Neuronal stem cell (in vitro differentiated cells): ENCODE data around the gene IST1.

ENCODE experiments used
- DNase-seq: peaks from one replicate; pipeline ENCODE4 v3.0.0-alpha.2; 2013; ENCODE audit warnings: low spot score
- H2AFZ ChIP-seq: one replicate; pipeline ENCODE4 v1.6.1; 2013; ENCODE audit warnings: mild to moderate bottlenecking, low read length, inconsistent platforms
- H2AK5ac ChIP-seq: 2 replicates; pipeline ENCODE4 v1.6.1; 2013; ENCODE audit warnings: low read depth, mild to moderate bottlenecking, inconsistent platforms, low read length, moderate library complexity, mixed read lengths
- H2BK120ac ChIP-seq: 2 replicates; pipeline ENCODE4 v1.6.1; 2013; ENCODE audit warnings: low read depth, mild to moderate bottlenecking, inconsistent platforms, low read length, moderate library complexity, mixed read lengths
- H2BK12ac ChIP-seq: one replicate; pipeline ENCODE4 v1.6.1; 2013; ENCODE audit warnings: low read length, inconsistent platforms
- H2BK15ac ChIP-seq: 2 replicates; pipeline ENCODE4 v1.6.1; 2013; ENCODE audit warnings: mild to moderate bottlenecking, low read length, inconsistent platforms, mixed read lengths
- H2BK5ac ChIP-seq: one replicate; pipeline ENCODE4 v1.6.1; 2013; ENCODE audit warnings: inconsistent platforms, mild to moderate bottlenecking, low read length, moderate library complexity
- H3K14ac ChIP-seq: one replicate; pipeline ENCODE4 v1.6.1; 2013; ENCODE audit warnings: low read length, inconsistent platforms
- H3K18ac ChIP-seq: 2 replicates; pipeline ENCODE4 v1.6.1; 2013; ENCODE audit warnings: low read length, inconsistent platforms
- H3K23ac ChIP-seq: 2 replicates; pipeline ENCODE4 v1.6.1; 2013; ENCODE audit warnings: low read depth, mild to moderate bottlenecking, mixed read lengths, low read length, inconsistent platforms; ENCODE audit not compliant: poor library complexity
- H3K27ac ChIP-seq: replicated peaks from 3 replicates; pipeline ENCODE4 v1.5.1; 2013; ENCODE audit warnings: low read length, inconsistent platforms
- H3K27me3 ChIP-seq, 3 experiments: 2 replicates each; pipeline ENCODE4 v1.6.1; 2013; ENCODE audit warnings: low read length in 3 of 3, mild to moderate bottlenecking in 2 of 3, inconsistent platforms in 1 of 3, low read depth in 1 of 3, mixed read lengths in 1 of 3, moderate library complexity in 1 of 3; ENCODE audit not compliant: control insufficient read depth in 3 of 3, insufficient read depth in 3 of 3
- H3K36me3 ChIP-seq, 2 donors: replicated peaks in 1 of 2; 2 replicates each; pipeline ENCODE4 v1.6.1; 2013; ENCODE audit warnings: low read length in 2 of 2; ENCODE audit not compliant: control insufficient read depth in 2 of 2, insufficient read depth in 2 of 2
- H3K4ac ChIP-seq: 2 replicates; pipeline ENCODE4 v1.6.1; 2013; ENCODE audit warnings: inconsistent platforms, mild to moderate bottlenecking, low read length, moderate library complexity
- H3K4me1 ChIP-seq, 2 donors: 1 replicate in 1 of 2; 2 replicates in 1 of 2; pipeline ENCODE4 v1.6.1; 2013; ENCODE audit warnings: low read length in 2 of 2, low read depth in 1 of 2; ENCODE audit not compliant: control insufficient read depth in 2 of 2, insufficient read depth in 1 of 2
- H3K4me2 ChIP-seq: one replicate; pipeline ENCODE4 v1.6.1; 2013; ENCODE audit warnings: mild to moderate bottlenecking, low read length, inconsistent platforms; ENCODE audit not compliant: insufficient read depth, poor library complexity, severe bottlenecking
- H3K4me3 ChIP-seq, 2 donors: 2 replicates each; pipeline ENCODE4 v1.5.1; 2013; ENCODE audit warnings: low read length in 2 of 2, mild to moderate bottlenecking in 2 of 2, inconsistent platforms in 1 of 2, moderate library complexity in 1 of 2
- H3K79me1 ChIP-seq: one replicate; pipeline ENCODE4 v1.6.1; 2013; ENCODE audit warnings: low read depth, mild to moderate bottlenecking, inconsistent platforms, low read length, moderate library complexity
- H3K9ac ChIP-seq: one replicate; pipeline ENCODE4 v1.6.1; 2013; ENCODE audit warnings: mild to moderate bottlenecking, low read depth, low read length, inconsistent platforms; ENCODE audit not compliant: poor library complexity
- H3K9me3 ChIP-seq, 2 donors: replicated peaks in 1 of 2; 2 replicates each; pipeline versions ENCODE3 to v1.6.1; 2013; ENCODE audit warnings: low read length in 2 of 2, mild to moderate bottlenecking in 2 of 2, inconsistent platforms in 1 of 2, low read depth in 1 of 2, mixed read lengths in 1 of 2, moderate library complexity in 1 of 2; ENCODE audit not compliant: control insufficient read depth in 2 of 2, insufficient read depth in 1 of 2
- H4K8ac ChIP-seq: one replicate; pipeline ENCODE4 v1.6.1; 2013; ENCODE audit warnings: low read depth, mild to moderate bottlenecking, inconsistent platforms, low read length, moderate library complexity
- H4K91ac ChIP-seq: one replicate; pipeline ENCODE4 v1.6.1; 2013; ENCODE audit warnings: low read length, low read depth, mild to moderate bottlenecking, inconsistent platforms; ENCODE audit not compliant: poor library complexity
- WGBS, 2 donors: extraction: QIAGEN DNeasy Blood & Tissue Kit; methylation state at CpG; one replicate each; pipeline ENCODE4 v1.1.7; 2013; ENCODE audit warnings: missing lambda C conversion rate in 2 of 2, mixed read lengths in 1 of 2; ENCODE audit not compliant: insufficient read length in 2 of 2, insufficient replicate concordance in 1 of 2; ENCODE audit errors: extremely low coverage in 2 of 2; 5-methylcytosine and 5-hydroxymethylcytosine counted together

IST1 gene

GRCh38 chr16:71867939-71868338 lies 27.4 kb upstream of the IST1 start:
- Histone ChIP-seq H3K9me3 (no peaks in the 10 kb centered on the region), H2AFZ (no peak overlapping the region), H3K4ac (no peak overlapping the region), H4K91ac (no peak overlapping the region), H3K4me1 (no peaks in the 10 kb centered on the region), H3K4me3 (no peak overlapping the region), H3K27ac (no peak overlapping the region), H3K36me3 (peaks cover 20 to 91% of the 10 kb centered on the region in 2 donors), H3K79me1 (peaks cover 2% of the 10 kb centered on the region), H3K14ac (no peak overlapping the region), H4K8ac (no peak overlapping the region), H2BK15ac (no peak overlapping the region), H2BK5ac (no peak overlapping the region), H2BK120ac (no peak overlapping the region), H3K9ac (no peak overlapping the region), H2AK5ac (no peak overlapping the region), H2BK12ac (no peak overlapping the region), H3K27me3 (no peaks in the 10 kb centered on the region), H3K23ac (no peak overlapping the region), H3K18ac (no peak overlapping the region), H3K4me2 (no peak overlapping the region)
- no CpG with 5 or more reads among the region's 3 CpGs for WGBS, 2 donors
- no peak for DNase-seq

- H3K9me3 ChIP-seq, result no peaks in the 10 kb centered on the region
- no peak overlapping the region for H2BK5ac ChIP-seq
- peaks cover 2% of the 10 kb centered on the region for H3K79me1 ChIP-seq
- no peaks in the 10 kb centered on the region for H3K27me3 ChIP-seq
- H3K36me3 ChIP-seq, result peaks cover 18 to 86% of the 10 kb centered on the region in 2 donors
- no peak overlapping the region for H3K9ac ChIP-seq
- DNase-seq, result no peak
- no peak overlapping the region for H3K14ac ChIP-seq
- no peak overlapping the region for H3K4me3 ChIP-seq
- no peak overlapping the region for H2BK120ac ChIP-seq
- H3K4me2 ChIP-seq, result no peak overlapping the region
- no peak overlapping the region for H2AK5ac ChIP-seq
- no peak overlapping the region for H3K27ac ChIP-seq
- no peak overlapping the region for H3K4ac ChIP-seq
- no CpG with 5 or more reads among the region's 1 CpG for WGBS, 2 donors
- no peak overlapping the region for H2BK15ac ChIP-seq
- no peak overlapping the region for H2AFZ ChIP-seq
- no peak overlapping the region for H3K18ac ChIP-seq
- no peak overlapping the region for H2BK12ac ChIP-seq
- no peak overlapping the region for H4K91ac ChIP-seq
- no peaks in the 10 kb centered on the region for H3K4me1 ChIP-seq
- no peak overlapping the region for H3K23ac ChIP-seq
- H4K8ac ChIP-seq, result no peak overlapping the region
These were observed 26.2 kb upstream of the IST1 start for GRCh38 chr16:71869089-71869488.

- Histone ChIP-seq H3K18ac (no peak overlapping the region), H2AFZ (no peak overlapping the region), H3K4me3 (no peak overlapping the region), H2BK15ac (no peak overlapping the region), H3K9me3 (no peaks in the 10 kb centered on the region), H3K4me2 (no peak overlapping the region), H3K4me1 (no peaks in the 10 kb centered on the region), H3K9ac (no peak overlapping the region), H4K8ac (no peak overlapping the region), H3K23ac (no peak overlapping the region), H3K79me1 (peaks cover 2% of the 10 kb centered on the region), H2AK5ac (no peak overlapping the region), H3K14ac (no peak overlapping the region), H3K27me3 (no peaks in the 10 kb centered on the region), H3K4ac (no peak overlapping the region), H2BK12ac (no peak overlapping the region), H2BK5ac (no peak overlapping the region), H4K91ac (no peak overlapping the region), H3K36me3 (peaks cover 12 to 82% of the 10 kb centered on the region in 2 donors), H2BK120ac (no peak overlapping the region), H3K27ac (no peak overlapping the region)
- WGBS, 2 donors, result no CpG with 5 or more reads among the region's 2 CpGs
- DNase-seq, result no peak
These were observed 24.5 kb upstream of the IST1 start for GRCh38 chr16:71870818-71871217.

- Histone ChIP-seq H3K18ac (no peak overlapping the region), H3K27me3 (no peaks in the 10 kb centered on the region), H3K4me3 (no peak overlapping the region), H2BK12ac (no peak overlapping the region), H3K4me1 (no peaks in the 10 kb centered on the region), H4K8ac (no peak overlapping the region), H3K36me3 (peaks cover 10 to 82% of the 10 kb centered on the region in 2 donors), H3K27ac (no peak overlapping the region), H3K4me2 (no peak overlapping the region), H3K9me3 (no peaks in the 10 kb centered on the region), H2BK120ac (no peak overlapping the region), H4K91ac (no peak overlapping the region), H2AK5ac (no peak overlapping the region), H2AFZ (no peak overlapping the region), H3K4ac (no peak overlapping the region), H3K23ac (no peak overlapping the region), H3K14ac (no peak overlapping the region), H3K79me1 (peaks cover 2% of the 10 kb centered on the region), H2BK15ac (no peak overlapping the region), H3K9ac (no peak overlapping the region), H2BK5ac (no peak overlapping the region)
- DNase-seq, result no peak
- WGBS, 2 donors, result no CpG with 5 or more reads among the region's 4 CpGs
These were observed 22.1 kb upstream of the IST1 start for GRCh38 chr16:71873199-71873598.
